ENCODE data around the gene TNPO3. TPM values are rescaled to one million over a fixed set of nuclear protein-coding genes. Genes with fewer than 3 reads are reported as not detected.

The TNPO3 gene
- total RNA-seq, 2 donors from 2014 or later, result 36.8 to 46.6 TPM

- H3K9me3 ChIP-seq, result no peaks in the 10 kb centered on the region
- TF ChIP-seq CTCF (IDR thresholded peaks at IDR 0.05), result no peak
- peaks cover 3% of the 10 kb centered on the region for H3K4me1 ChIP-seq
- no peaks in the 10 kb centered on the region for H3K36me3 ChIP-seq
- H3K27ac ChIP-seq, result no peak overlapping the region
- H3K27me3 ChIP-seq, result no peaks in the 10 kb centered on the region
- intact Hi-C loops (cut with DNase I), result no loop called here
- H3K9ac ChIP-seq (ENCODE audit: low read depth in 2 of 2, low read length in 2 of 2), result no peak overlapping the region
- no peak for DNase-seq
- no peak overlapping the region for H3K4me3 ChIP-seq
Observed at GRCh38 chr7:128936798-128937197, 118.1 kb downstream of the TNPO3 start.

GRCh38 chr7:128935342-128935730 lies 119.6 kb downstream of the TNPO3 start:
- TF ChIP-seq CTCF (IDR thresholded peaks at IDR 0.05), result no peak
- intact Hi-C loops (cut with DNase I), result no loop called here
- Histone ChIP-seq H3K27ac (no peak overlapping the region), H3K27me3 (no peaks in the 10 kb centered on the region), H3K4me1 (peaks cover 3% of the 10 kb centered on the region), H3K9me3 (no peaks in the 10 kb centered on the region), H3K9ac (ENCODE audit: low read depth in 2 of 2, low read length in 2 of 2) (no peak overlapping the region), H3K36me3 (no peaks in the 10 kb centered on the region), H3K4me3 (no peak overlapping the region)
- DNase-seq, result no peak

GRCh38 chr7:128934361-128935341 lies 120.3 kb downstream of the TNPO3 start:
- no peak for TF ChIP-seq CTCF (IDR thresholded peaks at IDR 0.05)
- H3K4me1 ChIP-seq, result peaks cover 3% of the 10 kb centered on the region

GRCh38 chr7:128933180-128933891 lies 121.6 kb downstream of the TNPO3 start:
- no peak for TF ChIP-seq CTCF (IDR thresholded peaks at IDR 0.05)
- Histone ChIP-seq H3K4me1 (no peaks in the 10 kb centered on the region), H3K27ac (no peak overlapping the region), H3K9ac (ENCODE audit: low read depth in 2 of 2, low read length in 2 of 2) (no peak overlapping the region), H3K27me3 (no peaks in the 10 kb centered on the region), H3K4me3 (no peak overlapping the region), H3K36me3 (no peaks in the 10 kb centered on the region), H3K9me3 (no peaks in the 10 kb centered on the region)
- intact Hi-C loops (cut with DNase I), result no loop called here
- DNase-seq, result no peak

More at GRCh38 chr7:128934361-128935341, 120.3 kb downstream of the TNPO3 start:
- no peaks in the 10 kb centered on the region for H3K9me3 ChIP-seq
- no peak for DNase-seq
- H3K9ac ChIP-seq (ENCODE audit: low read depth in 2 of 2, low read length in 2 of 2), result no peak overlapping the region
- no peaks in the 10 kb centered on the region for H3K27me3 ChIP-seq
- H3K27ac ChIP-seq, result no peak overlapping the region
- intact Hi-C loops (cut with DNase I), result no loop called here
- H3K4me3 ChIP-seq, result no peak overlapping the region
- H3K36me3 ChIP-seq, result no peaks in the 10 kb centered on the region

GRCh38 chr7:128932862-128933179 lies 122.1 kb downstream of the TNPO3 start:
- Histone ChIP-seq H3K4me3 (no peak overlapping the region), H3K9ac (ENCODE audit: low read depth in 2 of 2, low read length in 2 of 2) (no peak overlapping the region)

More at GRCh38 chr7:128932862-128933179, 122.1 kb downstream of the TNPO3 start:
- H3K36me3 ChIP-seq, result no peaks in the 10 kb centered on the region
- no peaks in the 10 kb centered on the region for H3K27me3 ChIP-seq
- intact Hi-C loops (cut with DNase I), result no loop called here
- no peak overlapping the region for H3K27ac ChIP-seq
- no peak for TF ChIP-seq CTCF (IDR thresholded peaks at IDR 0.05)
- DNase-seq, result no peak
- H3K4me1 ChIP-seq, result no peaks in the 10 kb centered on the region
- H3K9me3 ChIP-seq, result no peaks in the 10 kb centered on the region
